Pancreas (tissue), 10 donors: ENCODE measurements around the gene TDP1. TPM values are rescaled to one million over a fixed set of nuclear protein-coding genes. Genes with fewer than 3 reads are reported as not detected.

ENCODE experiments used
- ATAC-seq, 4 donors: fragments of 200-7000 bp; cut with Tn5 transposase; one replicate each; pipeline versions ENCODE4 v1.8.0 to v1.9.1; 2020; ENCODE audit warnings: mild to moderate bottlenecking in 4 of 4, moderate library complexity in 4 of 4
- DNase-seq, 6 donors: peaks; one replicate each; pipeline ENCODE4 v3.0.0-alpha.2; 2020
- FAIRE-seq: peaks from 2 replicates; lab custom pipeline; 2012; peaks lifted over from hg19 to GRCh38; lab: Jason Lieb, UNC
- H3K27ac ChIP-seq, 4 donors: fragments of 200-600 bp; sonication (generic); 1 replicate in 3 of 4; 2 replicates in 1 of 4; pipeline versions ENCODE4 v1.5.0 to v1.8.0; 2020
- H3K27me3 ChIP-seq, 4 donors: fragments of 200-600 bp; one replicate each; pipeline ENCODE4 v1.8.0; 2021
- H3K36me3 ChIP-seq, 3 donors: fragments of 200-600 bp; sonication (generic) in 1 of 3; one replicate each; pipeline versions ENCODE4 v1.5.0 to v1.8.0; 2020 to 2021
- H3K4me1 ChIP-seq, 3 donors: fragments of 200-600 bp; one replicate each; pipeline ENCODE4 v1.8.0; 2021
- H3K4me3 ChIP-seq, 4 donors: fragments of 200-600 bp; sonication (generic) in 2 of 4; one replicate each; pipeline versions ENCODE4 v1.5.0 to v1.8.0; 2020 to 2021
- H3K9me3 ChIP-seq, 4 donors: fragments of 200-600 bp; one replicate each; pipeline ENCODE4 v1.8.0; 2021
- WGBS, 2 donors: extraction: QIAGEN DNeasy Blood & Tissue Kit; methylation state at CpG; one replicate each; pipeline ENCODE4 v1.1.7; 2013; 5-methylcytosine and 5-hydroxymethylcytosine counted together
- intact Hi-C, 3 donors: fragments of 100-400 bp; cut with DNase I; formaldehyde crosslinking; loops; one replicate each; pipeline versions ENCODE4 v1.11.1 to v1.14.2; 2022
- polyA plus RNA-seq, 2 donors: library from polyadenylated mRNA; stranded (reverse); fragments of 200-250 nt; gene quantifications; one replicate each; pipeline ENCODE4 v1.2.3, GENCODE V29; 2013
- total RNA-seq, 6 donors: library from RNA; stranded (reverse); fragmentation: NEBNext Ultra II Directional in 4 of 6; extraction: Animal tissue kit (Norgen Biotek cat#: 25700) in 4 of 6; gene quantifications; one replicate each; pipeline versions ENCODE4 v1.2.1 to v1.2.4, GENCODE V29; 2021 to 2023
- TF ChIP-seq, protein P1 (sequence below), 4 donors: fragments of 200-600 bp; sonication (generic) in 3 of 4; IDR thresholded peaks; one replicate each; pipeline versions ENCODE4 v1.5.0 to v1.8.0; 2021; ENCODE audit warnings: antibody characterized with exemption in 4 of 4
- donor health status: healthy with polysubstance abuse.
- donor health status: DM: no; HTN: no; CAD: no; lungs with moderate emphysema.
- donor health status: DM: no; HTN: no; CAD: no.
- donor health status: control.
- donor health status: control.
- donor health status: Bipolar disorder and iron deficiency.
- donor health status: DM: yes; HTN: yes; CAD: no.
- donor health status: DM: no; HTN: no; CAD: no.
- donor health status: DM: no; HTN: no; CAD: no.
- donor health status: DM: yes; HTN: yes; CAD: no.

Gene TDP1
- total and polyA plus RNA-seq, 8 donors = 2.2 to 9.5 (median 5.8) TPM

GRCh38 chr14:89960914-89961313, 5.2 kb downstream of the TDP1 start:
- ATAC-seq = no peak
- Histone ChIP-seq H3K4me1 (peaks cover 0 to 10% (median 0%) of the 10 kb centered on the region in 3 donors), H3K27ac (no peak overlapping the region), H3K9me3 (no peaks in the 10 kb centered on the region), H3K36me3 (peaks cover 0 to 7% (median 0%) of the 10 kb centered on the region in 3 donors), H3K4me3 (no peak overlapping the region), H3K27me3 (no peaks in the 10 kb centered on the region)
- intact Hi-C loops = no loop called here
- DNase-seq = no peak
- TF ChIP-seq, protein P1, sequence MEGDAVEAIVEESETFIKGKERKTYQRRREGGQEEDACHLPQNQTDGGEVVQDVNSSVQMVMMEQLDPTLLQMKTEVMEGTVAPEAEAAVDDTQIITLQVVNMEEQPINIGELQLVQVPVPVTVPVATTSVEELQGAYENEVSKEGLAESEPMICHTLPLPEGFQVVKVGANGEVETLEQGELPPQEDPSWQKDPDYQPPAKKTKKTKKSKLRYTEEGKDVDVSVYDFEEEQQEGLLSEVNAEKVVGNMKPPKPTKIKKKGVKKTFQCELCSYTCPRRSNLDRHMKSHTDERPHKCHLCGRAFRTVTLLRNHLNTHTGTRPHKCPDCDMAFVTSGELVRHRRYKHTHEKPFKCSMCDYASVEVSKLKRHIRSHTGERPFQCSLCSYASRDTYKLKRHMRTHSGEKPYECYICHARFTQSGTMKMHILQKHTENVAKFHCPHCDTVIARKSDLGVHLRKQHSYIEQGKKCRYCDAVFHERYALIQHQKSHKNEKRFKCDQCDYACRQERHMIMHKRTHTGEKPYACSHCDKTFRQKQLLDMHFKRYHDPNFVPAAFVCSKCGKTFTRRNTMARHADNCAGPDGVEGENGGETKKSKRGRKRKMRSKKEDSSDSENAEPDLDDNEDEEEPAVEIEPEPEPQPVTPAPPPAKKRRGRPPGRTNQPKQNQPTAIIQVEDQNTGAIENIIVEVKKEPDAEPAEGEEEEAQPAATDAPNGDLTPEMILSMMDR (IDR thresholded peaks at IDR 0.05) = no peak
- 57 to 65% methylated on average over 3 of the region's 3 CpGs for WGBS, 2 donors
- no peak for FAIRE-seq

DNA sequence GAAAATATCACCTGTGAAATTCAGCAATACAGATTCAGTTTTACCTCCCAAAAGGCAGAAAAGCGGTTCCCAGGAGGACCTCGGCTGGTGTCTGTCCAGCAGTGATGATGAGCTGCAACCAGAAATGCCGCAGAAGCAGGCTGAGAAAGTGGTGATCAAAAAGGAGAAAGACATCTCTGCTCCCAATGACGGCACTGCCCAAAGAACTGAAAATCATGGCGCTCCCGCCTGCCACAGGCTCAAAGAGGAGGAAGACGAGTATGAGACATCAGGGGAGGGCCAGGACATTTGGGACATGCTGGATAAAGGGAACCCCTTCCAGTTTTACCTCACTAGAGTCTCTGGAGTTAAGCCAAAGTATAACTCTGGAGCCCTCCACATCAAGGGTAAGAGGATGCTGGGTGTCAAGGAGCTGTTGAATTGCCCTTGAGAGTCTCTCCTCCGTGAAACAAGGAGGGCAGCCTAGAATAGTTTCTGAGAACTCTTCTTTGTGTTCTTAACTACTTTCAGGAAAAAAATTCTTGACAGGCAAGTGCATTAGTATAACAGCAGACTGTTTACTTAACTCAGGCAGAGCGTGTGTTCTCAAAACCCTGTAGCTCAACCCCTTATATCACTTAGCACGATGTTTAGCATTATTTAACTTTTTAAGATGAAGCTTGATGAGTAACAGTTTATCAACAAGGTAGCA, 7.7 kb downstream of the TDP1 start:
- TF ChIP-seq, protein P1 (IDR thresholded peaks at IDR 0.05) = no peak
- FAIRE-seq = no peak
- intact Hi-C loops = no loop called here
- ATAC-seq = no peak
- H3K27me3 ChIP-seq = no peaks in the 10 kb centered on the region
- no peaks in the 10 kb centered on the region for H3K4me1 ChIP-seq
- H3K4me3 ChIP-seq = no peak overlapping the region
- 90 to 91% methylated on average over 10 of the region's 10 CpGs for WGBS, 2 donors
- no peak overlapping the region for H3K27ac ChIP-seq
- no peak for DNase-seq
- H3K36me3 ChIP-seq = peaks cover 0 to 16% (median 4%) of the 10 kb centered on the region in 3 donors
- no peaks in the 10 kb centered on the region for H3K9me3 ChIP-seq

GRCh38 chr14:89965839-89966238, 10.1 kb downstream of the TDP1 start:
- no peaks in the 10 kb centered on the region for H3K4me1 ChIP-seq
- no peaks in the 10 kb centered on the region for H3K9me3 ChIP-seq
- no peaks in the 10 kb centered on the region for H3K27me3 ChIP-seq
- TF ChIP-seq, protein P1 (IDR thresholded peaks at IDR 0.05) = no peak
- no peak overlapping the region for H3K27ac ChIP-seq
- intact Hi-C loops = no loop called here
- 97 to 98% methylated on average over 1 of the region's 1 CpG for WGBS, 2 donors
- H3K4me3 ChIP-seq = no peak overlapping the region
- no peak for ATAC-seq
- FAIRE-seq = no peak
- DNase-seq = no peak
- H3K36me3 ChIP-seq = peaks cover 0 to 16% (median 6%) of the 10 kb centered on the region in 3 donors

GRCh38 chr14:89973234-89973823, 17.6 kb downstream of the TDP1 start:
- FAIRE-seq (peak; percentile 20), DNase-seq (peak in 5 of 6 donors; percentile 16 to 67 (median 54)), ATAC-seq (peak; percentile 70 to 90 (median 86))
- Histone ChIP-seq H3K9me3 (no peaks in the 10 kb centered on the region), H3K27ac (no peak overlapping the region), H3K36me3 (peaks cover 0 to 8% (median 3%) of the 10 kb centered on the region in 3 donors), H3K27me3 (no peaks in the 10 kb centered on the region), H3K4me1 (no peaks in the 10 kb centered on the region), H3K4me3 (no peak overlapping the region)
- 53 to 56% methylated on average over 7 of the region's 7 CpGs for WGBS, 2 donors
- TF ChIP-seq, protein P1 (IDR thresholded peaks at IDR 0.05) = peak; percentile 56 to 76 (median 67)
- intact Hi-C loops = loop anchor here in 2 of 3 donors (10.0 kb wide), 1 partner anchor 261 kb away; no protein-coding TSS in a partner anchor
